Measurements from ENCODE around the gene PDE6D. TPM values are rescaled to one million over a fixed set of nuclear protein-coding genes. Genes with fewer than 3 reads are reported as not detected.

The PDE6D gene
- total RNA-seq, 1 donor from 2014 or later = 34.8 TPM

DNA sequence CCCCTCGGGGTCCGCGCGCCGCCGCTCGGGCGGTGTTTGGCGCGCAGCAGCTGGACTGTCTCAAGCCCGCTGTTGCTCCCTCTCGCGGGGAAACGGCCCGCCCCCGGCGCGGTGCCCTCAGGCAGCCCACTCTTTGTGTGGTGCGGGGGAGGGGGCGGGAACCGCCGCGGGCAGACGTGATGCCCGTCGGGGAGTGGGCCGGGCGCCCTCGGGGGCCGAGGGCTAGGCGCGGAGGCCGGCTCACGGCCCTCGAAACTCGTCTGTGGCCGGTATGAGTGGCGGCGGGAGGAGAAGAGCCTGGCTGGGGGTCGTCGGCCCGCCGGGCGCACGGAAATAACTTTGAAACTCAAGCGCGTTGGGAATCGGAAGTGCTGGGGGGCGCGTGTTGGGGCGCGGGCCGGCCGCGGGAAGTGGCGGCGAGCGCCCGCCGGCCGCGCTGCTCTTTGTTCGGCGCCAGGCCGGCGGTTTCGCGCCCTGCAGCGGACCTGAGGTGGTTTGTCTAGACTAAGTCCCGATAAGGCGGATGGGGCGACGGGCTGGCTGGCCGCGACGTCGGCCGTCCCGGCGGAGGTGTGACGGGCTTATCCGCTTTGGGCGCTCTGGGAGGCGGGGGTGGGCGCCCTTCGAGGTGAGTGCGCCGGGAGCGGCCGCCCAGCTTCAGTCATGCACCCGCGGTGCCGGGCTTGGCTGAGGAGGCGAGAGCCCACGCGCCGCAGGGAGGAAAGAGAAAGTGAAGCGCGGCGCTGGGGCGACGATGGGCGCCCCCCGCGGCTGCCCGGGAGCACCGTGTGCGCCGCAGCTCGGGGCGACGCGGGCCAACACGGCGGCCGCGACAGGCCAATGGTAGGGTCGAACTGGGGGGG lies 72.1 kb downstream of the PDE6D start:
- intact Hi-C loops (cut with micrococcal nuclease) = loop anchor here (1.0 kb wide), 2 partner anchors 96 to 245 kb away; partner anchors contain the start of gene NCL

DNA sequence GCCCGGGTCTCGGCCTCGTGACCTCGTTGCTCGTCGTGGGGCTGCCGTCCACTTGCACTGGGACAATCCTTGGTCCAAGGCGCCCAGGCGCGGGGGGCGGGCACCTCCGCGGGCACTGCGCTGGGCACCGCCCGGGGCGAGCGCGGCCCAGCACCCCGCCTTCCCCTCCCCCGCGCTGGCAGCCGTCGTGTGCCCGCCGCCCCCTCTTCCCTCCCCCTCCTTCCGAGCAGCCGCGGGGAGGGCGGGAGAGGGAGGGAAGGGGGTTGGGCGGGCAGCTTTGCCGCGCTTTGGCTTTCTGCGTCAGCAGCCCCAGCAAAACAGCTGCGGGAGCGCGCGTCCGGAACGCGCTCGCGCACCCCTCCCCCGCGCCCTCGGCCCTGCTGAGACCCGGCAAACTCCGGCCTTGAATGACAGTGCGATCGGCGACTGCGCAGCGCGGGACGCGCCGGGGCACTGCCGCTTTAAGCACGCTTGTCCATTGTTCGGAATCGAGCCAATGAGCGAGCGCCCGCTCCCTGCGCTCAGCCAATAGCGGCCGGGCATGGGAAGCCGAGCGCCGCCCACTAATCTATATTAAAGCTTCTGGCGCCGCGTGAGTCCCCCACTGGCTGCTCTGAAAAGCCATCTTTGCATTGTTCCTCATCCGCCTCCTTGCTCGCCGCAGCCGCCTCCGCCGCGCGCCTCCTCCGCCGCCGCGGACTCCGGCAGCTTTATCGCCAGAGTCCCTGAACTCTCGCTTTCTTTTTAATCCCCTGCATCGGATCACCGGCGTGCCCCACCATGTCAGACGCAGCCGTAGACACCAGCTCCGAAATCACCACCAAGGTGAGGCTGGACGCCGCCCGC lies 72.9 kb downstream of the PDE6D start, which contains the start of gene PTMA:
Gene PTMA, plus strand, starts transcription at position 599 of the 846 bp plus-strand sequence. Its CDS starts 182 bp downstream, at position 781.
- intact Hi-C loops (cut with micrococcal nuclease) = loop anchor here (1.0 to 2.0 kb wide), 4 partner anchors 31 to 244 kb away; partner anchors contain the start of gene NCL

DNA sequence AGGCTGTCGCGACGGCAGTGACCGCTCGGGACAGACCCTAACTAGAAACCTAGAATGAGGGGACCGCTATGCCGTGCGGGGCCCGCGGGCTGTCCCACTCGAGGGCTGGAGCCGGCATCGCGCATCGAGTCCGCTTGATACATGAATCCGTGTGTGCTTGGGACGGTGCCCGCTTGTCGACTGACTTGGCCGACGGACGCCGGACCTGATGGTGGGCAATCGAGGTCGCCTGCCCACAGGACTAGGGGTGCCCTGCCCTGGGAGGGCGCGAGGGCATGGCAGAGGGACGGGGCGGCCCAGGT lies 73.5 kb downstream of the PDE6D start:
- intact Hi-C loops (cut with micrococcal nuclease) = loop anchor here (1.0 to 2.0 kb wide), 2 partner anchors 31 to 193 kb away; no protein-coding TSS in a partner anchor

DNA sequence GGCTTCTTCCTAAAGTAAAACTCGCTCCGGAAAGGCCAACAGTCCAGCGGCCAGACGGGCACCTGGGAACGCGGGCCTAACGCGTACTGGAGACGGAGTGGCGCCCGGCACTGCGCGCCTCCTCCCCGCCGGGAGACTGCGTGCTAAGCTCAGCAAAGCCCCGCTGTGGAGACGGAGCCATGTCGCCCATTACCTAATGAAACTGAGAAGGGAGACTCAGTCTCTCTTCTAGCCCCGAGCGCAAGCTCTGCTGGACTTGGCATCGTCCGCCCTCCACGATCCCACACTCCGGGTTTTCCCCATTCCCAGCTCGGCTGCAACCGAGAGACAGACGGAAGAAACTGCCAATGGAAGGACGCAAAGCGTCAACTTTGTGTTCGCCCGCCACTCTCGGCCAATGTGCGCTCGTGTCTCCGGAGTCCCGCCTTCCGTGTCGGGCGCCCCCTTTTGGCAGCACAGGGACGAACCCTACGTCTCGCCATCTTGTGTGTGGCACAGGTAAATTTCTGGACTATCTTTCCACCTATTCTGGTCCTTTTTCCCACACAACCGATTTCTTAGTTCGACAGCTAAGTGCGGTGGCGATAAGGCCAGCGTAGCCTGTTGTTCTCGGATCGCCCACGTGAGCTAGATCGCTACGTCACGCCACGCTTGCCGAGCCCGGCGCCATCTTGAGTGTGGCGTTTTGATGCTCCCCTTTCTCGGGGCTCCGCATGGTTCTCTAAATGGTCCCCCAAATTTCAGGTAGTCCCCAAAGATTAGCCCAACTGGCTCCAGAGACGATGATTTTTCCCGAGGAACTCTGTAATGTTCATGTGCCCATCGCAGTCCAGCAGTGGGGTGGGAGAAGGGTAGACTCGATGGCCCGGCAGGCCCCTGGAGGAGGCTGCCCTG lies 74.1 kb downstream of the PDE6D start:
- intact Hi-C loops (cut with micrococcal nuclease) = loop anchor here (1.0 to 2.0 kb wide), 4 partner anchors 30 to 193 kb away; partner anchors contain the start of gene PDE6D

DNA sequence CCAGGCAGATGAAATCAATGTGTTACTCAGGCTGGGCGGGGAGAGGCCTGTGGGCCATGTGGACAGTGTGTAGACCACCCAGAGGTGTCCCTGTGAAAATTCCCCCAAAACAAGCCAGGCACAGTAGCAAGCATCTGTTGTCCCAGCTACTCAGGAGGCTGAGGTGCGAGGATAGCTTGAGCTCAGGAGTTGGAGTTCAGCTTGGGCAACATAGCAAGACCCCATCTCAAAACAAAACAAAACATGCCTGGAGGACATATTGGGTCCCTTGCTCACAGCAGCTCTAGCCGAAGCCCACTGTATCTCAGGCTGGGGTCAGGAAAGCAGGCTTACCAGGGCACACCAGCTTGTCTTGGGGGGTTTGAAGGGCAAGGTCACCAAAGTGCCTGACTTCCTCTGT lies 77.1 kb downstream of the PDE6D start:
- intact Hi-C loops (cut with micrococcal nuclease) = no loop called here

DNA sequence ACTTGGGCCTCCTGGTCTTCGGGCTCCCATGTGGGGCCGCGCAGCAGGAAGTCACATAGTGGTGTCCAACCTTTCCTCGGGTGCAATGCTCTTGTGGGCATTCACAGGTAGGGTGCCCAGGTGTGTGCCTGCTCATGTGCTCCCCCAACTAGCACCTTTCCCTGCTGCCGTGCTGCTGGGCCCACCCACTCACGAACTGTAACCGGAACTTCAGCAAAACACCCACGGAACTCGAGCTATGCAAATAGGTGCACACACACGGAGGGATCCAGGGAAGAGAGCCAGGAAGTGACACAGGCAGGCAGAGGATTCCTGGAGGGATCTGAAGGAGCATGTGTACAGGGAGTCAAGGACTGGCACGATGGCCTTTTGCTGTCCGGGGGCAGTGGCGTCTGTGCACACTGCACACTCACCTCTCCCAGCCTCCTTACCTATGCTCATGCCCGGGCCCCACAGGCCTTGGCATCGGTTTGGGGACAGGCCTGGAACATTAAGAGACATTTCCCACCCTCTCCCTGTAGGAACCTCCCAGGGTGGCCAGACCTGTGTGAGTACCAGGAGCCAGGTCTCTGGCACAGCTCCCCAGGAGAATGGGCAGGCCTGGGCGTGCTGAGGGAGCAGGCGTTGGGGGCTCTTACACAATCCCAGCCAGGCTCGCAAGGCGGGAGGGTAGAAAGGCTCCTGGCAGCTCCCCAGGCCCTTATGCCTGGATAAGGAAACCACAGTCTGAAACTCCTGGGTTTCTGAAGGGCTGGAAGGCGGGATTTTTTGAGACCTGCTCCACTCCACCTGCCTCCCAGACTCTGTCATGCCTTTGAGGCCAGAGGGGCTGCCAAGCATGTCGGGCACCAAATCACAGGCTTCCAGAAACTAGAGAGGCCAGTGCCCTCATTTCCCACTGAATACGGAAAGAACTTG lies 79.4 kb downstream of the PDE6D start:
- intact Hi-C loops (cut with micrococcal nuclease) = no loop called here

DNA sequence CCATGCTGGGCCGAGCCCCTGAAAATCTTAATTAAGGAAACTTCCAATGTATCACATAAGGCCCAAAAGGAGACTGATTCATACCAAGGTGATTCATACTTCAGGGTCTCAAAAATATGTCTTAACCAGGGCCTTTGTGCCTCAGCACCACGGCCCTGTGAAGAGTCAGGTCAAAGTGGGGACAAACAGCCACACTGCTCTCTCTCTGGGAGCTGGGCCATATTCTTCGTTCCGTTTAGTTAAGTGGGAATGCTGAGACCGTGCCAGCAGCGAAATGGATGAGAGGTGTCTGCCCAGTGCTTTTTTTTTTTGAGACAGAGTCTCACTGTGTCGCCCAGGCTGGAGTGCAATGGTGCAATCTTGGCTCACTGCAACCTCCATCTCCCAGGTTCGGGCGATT lies 82.1 kb downstream of the PDE6D start:
- intact Hi-C loops (cut with micrococcal nuclease) = no loop called here

DNA sequence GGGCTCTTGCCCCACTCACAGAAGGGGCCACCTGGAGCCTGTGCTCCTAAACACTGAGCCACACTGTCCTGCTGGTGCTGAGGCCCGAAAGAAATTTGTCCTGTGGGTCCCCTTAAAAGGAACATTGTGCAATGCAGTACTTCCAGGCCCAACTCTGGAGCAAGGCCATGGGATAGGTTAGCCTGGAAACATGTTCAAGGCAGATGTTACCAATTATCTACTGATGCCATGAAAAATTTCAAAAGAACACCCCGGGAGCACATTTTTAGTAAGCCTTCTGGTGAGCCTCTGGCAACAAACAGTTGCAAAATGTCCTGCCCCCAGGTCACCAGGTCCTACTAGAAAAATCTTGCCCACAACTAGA lies 85.1 kb downstream of the PDE6D start:
- intact Hi-C loops (cut with micrococcal nuclease) = no loop called here

DNA sequence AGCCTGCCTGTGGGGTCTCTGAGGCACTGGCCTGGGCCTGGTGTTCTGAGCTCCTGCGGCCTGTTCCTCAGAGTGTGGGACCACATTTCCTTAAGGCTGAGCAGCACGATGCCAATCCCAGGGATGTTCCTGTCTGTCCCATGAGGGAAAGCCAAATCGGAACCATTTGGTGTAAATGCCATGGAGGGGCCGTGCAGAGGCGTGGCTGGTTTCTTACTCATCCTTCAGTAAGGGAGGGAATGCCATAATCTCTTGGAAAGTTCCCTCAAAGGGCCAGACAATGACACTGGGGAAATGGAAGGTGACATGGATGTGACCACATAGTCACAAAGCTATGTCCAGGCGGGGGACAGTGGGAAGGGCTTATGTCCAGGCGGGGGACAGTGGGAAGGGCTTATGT lies 87.1 kb downstream of the PDE6D start:
- intact Hi-C loops (cut with micrococcal nuclease) = no loop called here

DNA sequence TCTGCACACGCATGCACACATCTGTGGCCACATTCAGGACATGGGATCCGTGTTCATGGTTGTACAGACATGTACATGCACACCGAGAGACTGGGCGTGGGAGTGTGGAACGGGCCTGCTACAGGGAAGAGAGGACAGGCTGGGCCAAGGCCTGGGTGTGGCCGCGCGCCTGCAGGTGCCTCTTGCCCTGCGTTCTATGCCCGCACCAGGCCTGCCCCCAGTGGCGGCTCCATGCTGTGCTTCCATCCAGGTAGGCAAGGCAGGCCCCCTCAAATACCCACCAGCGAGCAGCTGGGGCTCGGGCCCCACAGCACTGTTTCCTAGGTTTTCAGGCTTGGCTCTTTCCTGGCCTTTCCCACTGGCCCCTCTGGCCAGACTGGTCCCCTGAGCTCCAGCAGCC lies 88.2 kb downstream of the PDE6D start:
- intact Hi-C loops (cut with micrococcal nuclease) = no loop called here

DNA sequence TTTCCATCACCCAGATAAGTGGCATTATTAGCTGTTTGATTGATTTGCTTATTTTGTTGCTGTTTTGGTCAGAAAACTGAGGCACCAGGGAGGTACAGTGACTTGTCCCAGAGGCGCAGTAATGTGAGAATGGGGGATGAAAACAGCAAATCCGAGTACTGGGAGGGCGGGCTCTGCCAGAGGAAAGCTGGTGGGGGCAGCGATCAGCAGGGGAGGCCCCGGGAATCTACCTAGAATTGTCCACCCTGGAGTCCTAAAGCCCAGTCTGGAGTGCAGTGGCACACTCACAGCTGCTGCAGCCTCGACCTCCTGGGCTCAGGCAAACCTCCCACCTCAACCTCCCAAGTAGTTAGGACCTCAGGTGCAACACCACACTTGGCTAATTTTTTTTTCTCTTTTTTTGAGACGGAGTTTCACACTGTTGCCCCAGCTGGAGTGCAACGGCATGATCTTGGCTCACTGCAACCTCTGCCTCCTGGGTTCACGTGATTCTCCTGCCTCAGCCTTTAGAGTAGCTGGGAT lies 89.8 kb downstream of the PDE6D start:
- intact Hi-C loops (cut with micrococcal nuclease) = no loop called here

DNA sequence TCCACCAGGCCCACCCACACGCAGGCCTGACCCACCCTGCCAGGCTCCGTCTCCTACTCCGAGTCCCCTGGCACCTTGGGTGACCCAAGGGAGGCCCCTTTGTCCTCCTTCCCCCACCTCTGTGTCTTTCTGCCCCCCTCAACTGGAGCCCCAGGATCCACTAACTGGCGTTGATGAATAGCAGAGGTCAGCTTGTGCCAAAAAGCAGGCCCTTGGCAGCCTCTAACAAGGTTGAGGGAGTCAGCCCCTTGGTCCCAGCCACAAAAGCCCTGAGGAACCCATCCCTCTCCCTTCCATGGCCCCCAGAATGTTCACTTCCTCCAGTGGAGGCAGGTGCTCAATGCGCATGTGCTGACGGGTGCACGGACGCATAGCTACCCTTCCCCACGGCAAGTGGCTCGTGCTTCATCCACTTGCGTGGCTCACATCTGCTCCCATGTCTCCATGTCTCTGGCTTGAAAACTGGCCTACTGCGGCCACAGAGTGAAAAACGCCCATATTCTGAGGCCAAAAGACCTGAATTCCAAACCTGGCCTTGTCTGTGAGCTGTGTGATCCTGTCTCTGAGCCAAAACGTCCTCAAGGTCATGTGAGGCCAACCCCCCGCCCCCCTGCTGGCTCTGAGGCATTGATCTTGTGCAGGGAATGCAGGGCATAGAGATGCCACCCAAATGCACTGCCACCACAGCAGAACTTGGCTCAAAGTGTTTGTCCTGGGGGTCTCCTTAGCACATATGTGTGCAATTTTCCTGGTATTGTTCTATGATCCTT lies 91.8 kb downstream of the PDE6D start:
- intact Hi-C loops (cut with micrococcal nuclease) = no loop called here

DNA sequence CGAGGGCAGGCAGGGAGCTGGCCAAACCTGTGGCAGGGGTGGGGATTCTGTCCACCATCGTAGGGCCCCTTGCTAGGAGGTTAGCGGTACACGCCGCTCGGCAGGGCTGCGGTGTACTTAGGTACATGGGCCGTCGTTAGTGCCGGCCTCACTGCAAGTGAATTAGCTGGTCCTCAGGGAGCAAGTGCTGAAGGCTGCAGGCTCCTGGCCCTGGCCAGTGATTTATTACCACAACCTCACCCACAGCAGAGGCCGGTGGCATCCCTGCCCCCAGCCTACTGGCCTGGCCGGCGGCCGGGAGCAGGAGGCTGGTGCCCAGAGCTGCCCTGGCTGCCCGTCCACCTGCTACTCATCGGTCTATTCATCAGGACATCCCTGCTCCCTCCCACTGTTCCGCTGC lies 92.4 kb downstream of the PDE6D start:
- intact Hi-C loops (cut with micrococcal nuclease) = no loop called here

DNA sequence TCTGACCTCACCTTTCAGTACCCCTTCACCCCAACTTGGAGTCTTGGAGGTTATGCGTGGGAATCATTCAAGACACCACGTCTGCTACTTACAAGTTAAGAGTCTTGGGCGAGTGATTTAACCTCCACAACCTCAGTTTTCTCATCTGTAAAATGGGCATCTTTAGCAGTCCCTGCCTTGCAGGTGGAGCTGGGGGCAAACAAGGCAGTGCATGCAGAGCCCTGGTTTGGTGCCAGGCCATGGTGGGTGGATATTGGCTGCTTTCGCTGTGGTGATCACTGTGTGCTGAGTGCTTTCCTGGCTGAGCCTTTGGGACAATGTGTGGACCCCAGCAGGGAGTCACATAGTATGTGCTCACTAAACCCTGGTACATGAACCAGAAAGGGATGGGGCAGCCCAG lies 93.1 kb downstream of the PDE6D start:
- intact Hi-C loops (cut with micrococcal nuclease) = no loop called here

DNA sequence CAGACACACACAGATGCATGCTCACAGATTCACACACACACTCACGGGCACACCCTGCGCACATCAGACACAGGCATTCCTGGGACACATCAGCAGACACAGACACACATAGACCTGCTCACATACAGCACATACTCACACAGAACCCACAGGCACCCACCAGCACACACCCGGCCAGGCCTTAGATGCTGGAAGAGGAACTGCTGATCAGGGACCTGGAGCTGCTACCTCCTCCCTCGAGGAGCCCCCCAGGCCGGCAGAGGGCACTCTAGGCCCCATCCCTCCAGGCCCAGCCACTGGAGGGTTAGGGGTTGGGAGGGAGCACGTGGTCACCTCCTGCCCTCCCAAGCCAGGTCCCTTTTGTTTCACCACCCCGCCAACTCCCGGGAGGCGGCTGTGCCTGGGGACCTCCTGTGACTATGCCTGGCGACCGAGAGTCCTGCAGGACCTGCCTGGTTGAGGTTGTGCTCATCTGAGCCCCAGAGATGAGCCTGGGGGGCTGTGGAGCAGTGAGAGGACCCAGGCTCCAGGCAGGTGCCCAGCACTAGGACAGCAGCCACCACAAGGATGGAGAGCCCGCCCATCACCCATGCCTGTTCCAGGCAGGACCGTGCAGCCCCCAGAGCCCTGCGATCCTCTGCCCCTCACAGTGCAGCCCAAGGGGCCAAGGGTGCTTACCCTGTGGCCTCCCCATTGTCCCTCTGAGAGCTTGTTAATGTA lies 93.8 kb downstream of the PDE6D start:
- intact Hi-C loops (cut with micrococcal nuclease) = no loop called here

DNA sequence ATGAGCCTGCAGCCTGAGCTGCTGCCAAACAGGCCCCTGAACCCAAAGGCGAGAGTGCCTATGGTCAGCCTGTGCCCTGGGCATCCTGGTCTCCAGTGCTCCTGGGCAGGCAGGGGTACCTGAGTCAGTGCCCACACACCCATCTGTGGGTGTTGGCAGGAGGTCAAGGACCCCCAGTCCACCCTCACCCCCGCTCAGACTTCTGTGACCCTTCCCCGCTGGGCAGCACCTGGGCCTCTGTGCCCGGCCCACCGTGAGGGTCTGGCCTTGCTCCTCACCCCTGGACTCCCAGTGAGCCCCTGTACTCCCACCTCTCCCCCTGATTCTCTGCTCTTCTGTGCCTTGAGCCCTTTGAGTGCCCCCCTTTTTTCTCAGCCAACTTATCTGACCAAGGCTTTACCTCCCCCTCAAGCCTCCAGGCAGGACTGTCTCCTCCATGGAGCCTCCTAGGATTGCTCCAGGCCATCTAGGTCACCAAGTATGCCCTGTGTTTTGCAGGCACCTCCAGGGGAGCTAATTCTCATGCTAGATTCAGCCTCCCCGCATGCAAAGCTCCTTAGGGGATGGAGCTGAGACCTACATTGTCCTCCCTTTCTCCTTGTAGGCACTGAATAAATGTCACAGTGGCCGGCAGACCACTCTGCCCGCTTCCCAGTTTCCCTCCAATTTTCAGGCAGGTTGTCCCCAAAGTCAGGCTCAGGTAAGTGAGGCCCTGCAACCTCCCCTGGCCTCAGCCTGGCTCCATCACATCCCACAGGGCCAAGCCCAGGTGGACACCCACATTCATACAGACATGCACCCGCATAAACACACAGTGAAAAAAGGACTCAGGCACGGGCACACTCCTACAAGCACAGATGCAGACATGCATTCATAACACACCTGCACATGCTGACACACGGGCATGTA lies 94.6 kb downstream of the PDE6D start:
- intact Hi-C loops (cut with micrococcal nuclease) = no loop called here

All from T-helper 2 cell treated with Interferon-gamma antibody and Interleukin-4, amounts not matched to agents 100 ng/mL and 5 ng/mL, for 36 hours (primary cell).